HepG2 (cell line): ENCODE results near the gene EZH1. TPM values are rescaled to one million over a fixed set of nuclear protein-coding genes. Genes with fewer than 3 reads are reported as not detected.

Experiments used
- ELF3 ChIP-seq: IDR thresholded peaks from 2 replicates; pipeline ENCODE4 v1.6.1; 2016; ENCODE audit warnings: missing genetic modification reagents, missing compliant biosample characterization
- FIP1L1 ChIP-seq: fragments of 200-400 bp; formaldehyde crosslinking; IDR thresholded peaks from 2 replicates; pipeline ENCODE4 v1.6.1; 2018; ENCODE audit warnings: low read depth, mild to moderate bottlenecking, low read length, moderate library complexity, borderline replicate concordance; ENCODE audit not compliant: insufficient read depth
- FOSL2 ChIP-seq: sonication (generic); formaldehyde crosslinking; IDR thresholded peaks from 2 replicates; pipeline ENCODE4 v1.4.0; 2020; ENCODE audit warnings: missing genetic modification reagents
- FOXP4 ChIP-seq: sonication (generic); formaldehyde crosslinking; IDR thresholded peaks from 2 replicates; pipeline ENCODE4 v1.4.0; 2020; ENCODE audit warnings: missing genetic modification reagents
- HMGA1 ChIP-seq: sonication (generic); formaldehyde crosslinking; conservative IDR thresholded peaks from 2 replicates; pipeline ENCODE4 v1.4.0; 2020; ENCODE audit warnings: missing genetic modification reagents
- HNRNPLL ChIP-seq: fragments of 200-400 bp; formaldehyde crosslinking; IDR thresholded peaks from 2 replicates; pipeline ENCODE4 v1.6.1; 2017; ENCODE audit warnings: mild to moderate bottlenecking, low read depth, low read length; ENCODE audit not compliant: poor library complexity, severe bottlenecking
- KDM5B ChIP-seq: sonication (generic); formaldehyde crosslinking; IDR thresholded peaks from 2 replicates; pipeline ENCODE4 v1.4.0; 2020; ENCODE audit warnings: missing genetic modification reagents, mild to moderate bottlenecking, borderline replicate concordance
- KLF9 ChIP-seq: IDR thresholded peaks from 2 replicates; pipeline ENCODE4 v1.6.1; 2016; ENCODE audit warnings: low read depth
- MAFF ChIP-seq: IDR thresholded peaks from 2 replicates; pipeline ENCODE4 v1.6.1; 2011; ENCODE audit warnings: low read depth, low read length, improper control_type of control experiment
- MEIS1 ChIP-seq: sonication (generic); formaldehyde crosslinking; IDR thresholded peaks from 2 replicates; pipeline ENCODE4 v1.9.0; 2021; ENCODE audit warnings: mild to moderate bottlenecking, missing genetic modification reagents, moderate library complexity, borderline replicate concordance
- NCOA5 ChIP-seq: sonication (generic); formaldehyde crosslinking; IDR thresholded peaks from 2 replicates; pipeline ENCODE4 v1.4.0; 2020; ENCODE audit warnings: missing genetic modification reagents
- NFIC ChIP-seq: IDR thresholded peaks from 2 replicates; pipeline ENCODE4 v1.6.1; 2012; ENCODE audit warnings: mild to moderate bottlenecking, low read length, inconsistent platforms
- NR2F6 ChIP-seq, 2 experiments: IDR thresholded peaks; 2 replicates each; pipeline ENCODE4 v1.6.1; 2016; ENCODE audit warnings: antibody characterized with exemption in 1 of 2, mild to moderate bottlenecking in 1 of 2
- PCBP2 ChIP-seq: fragments of 200-400 bp; formaldehyde crosslinking; optimal IDR thresholded peaks from 2 replicates; pipeline ENCODE3; 2018; ENCODE audit warnings: low read length, low read depth; ENCODE audit not compliant: poor library complexity, severe bottlenecking
- SALL1 ChIP-seq: sonication (generic); formaldehyde crosslinking; IDR thresholded peaks from 2 replicates; pipeline ENCODE4 v1.8.0; 2022; ENCODE audit warnings: mild to moderate bottlenecking, missing genetic modification reagents
- SMC3 ChIP-seq: IDR thresholded peaks from 2 replicates; pipeline ENCODE4 v1.6.1; 2011; ENCODE audit warnings: low read length, improper control_type of control experiment
- TFDP1 ChIP-seq: IDR thresholded peaks from 2 replicates; pipeline ENCODE4 v1.6.1; 2016; ENCODE audit warnings: missing compliant biosample characterization, missing genetic modification reagents, borderline replicate concordance
- TP53 ChIP-seq: sonication (generic); formaldehyde crosslinking; conservative IDR thresholded peaks from 2 replicates; pipeline ENCODE4 v1.4.0; 2020; ENCODE audit warnings: missing genetic modification reagents
- ZFYVE20 ChIP-seq: sonication (generic); formaldehyde crosslinking; IDR thresholded peaks from 2 replicates; pipeline ENCODE4 v1.8.0; 2023; ENCODE audit warnings: low read depth, mild to moderate bottlenecking, moderate library complexity, missing genetic modification reagents, borderline replicate concordance
- ZMAT5 ChIP-seq: sonication (generic); formaldehyde crosslinking; IDR thresholded peaks from 2 replicates; pipeline ENCODE4 v1.5.0; 2020; ENCODE audit warnings: mild to moderate bottlenecking, low read depth, missing genetic modification reagents, borderline replicate concordance
- ZNF329 ChIP-seq: sonication (generic); formaldehyde crosslinking; IDR thresholded peaks from 2 replicates; pipeline ENCODE4 v1.9.0; 2021; ENCODE audit warnings: low read depth, mild to moderate bottlenecking, missing genetic modification reagents
- ZNF570 ChIP-seq: sonication (generic); formaldehyde crosslinking; IDR thresholded peaks from 2 replicates; pipeline ENCODE4 v1.4.0; 2020; ENCODE audit warnings: mild to moderate bottlenecking, missing genetic modification reagents, borderline replicate concordance
- ZNF790 ChIP-seq: sonication (generic); formaldehyde crosslinking; IDR thresholded peaks from 2 replicates; pipeline ENCODE4 v1.8.0; 2022; ENCODE audit warnings: missing genetic modification reagents, mild to moderate bottlenecking, borderline replicate concordance
- polyA plus RNA-seq, 8 experiments: library from polyadenylated mRNA; depleted of rRNA in 3 of 8; stranded (reverse) in 7 of 8; unstranded in 1 of 8; fragments of >200 nt; fragmentation: Illumina TruSeq in 4 of 8; extraction: Trizol in 4 of 8; gene quantifications; 2 replicates each; pipeline versions ENCODE4 v1.2.1 to v1.2.3, GENCODE V29; 2011 to 2016; ENCODE audit warnings: low read depth in 4 of 8, missing spikeins in 1 of 8, mixed read lengths in 1 of 8; ENCODE audit not compliant: insufficient read depth in 1 of 8
- total RNA-seq, 5 experiments: library from RNA; depleted of rRNA; stranded (reverse); fragments of >200 nt; fragmentation: Illumina TruSeq; extraction: Trizol; gene quantifications; 2 replicates each; pipeline ENCODE4 v1.2.3, GENCODE V29; 2016; ENCODE audit warnings: low read depth in 1 of 5
- TF ChIP-seq, protein P1 (sequence below): IDR thresholded peaks from 2 replicates; pipeline ENCODE4 v1.6.1; 2016
- TF ChIP-seq, protein P2 (sequence below): sonication (generic); formaldehyde crosslinking; IDR thresholded peaks from 2 replicates; pipeline ENCODE4 v1.4.0; 2020; ENCODE audit warnings: missing genetic modification reagents

The EZH1 gene
- total and polyA plus RNA-seq, 2 of the 13 experiments (the other 11 are each of a cell fraction or from before 2014, with no cell fraction given): 11.6 to 24.0 TPM

GRCh38 chr17:42773290-42774035 lies 28.6 kb upstream of the EZH1 start, which contains the start of gene VPS25 (continued):
- TF ChIP-seq FIP1L1 (0 out of 2 replicates have a peak, but pooled peaks have one; percentile 42), KDM5B (CRISPR knock-in tag) (peak; percentile 68; the same call in 1 of the 2 replicates), MEIS1 (0 out of 2 replicates have a peak, but pooled peaks have one; percentile 67), FOSL2 (CRISPR knock-in tag) (peak; percentile 73), TP53 (CRISPR knock-in tag) (peak; percentile 82; the same call in 1 of the 2 replicates), ELF3 (CRISPR knock-in tag) (peak; percentile 96), MAFF (no peak), SMC3 (no peak; the same call in 1 of the 2 replicates), ZNF570 (no peak), ZMAT5 (CRISPR knock-in tag) (no peak), KLF9 (CRISPR knock-in tag) (peak; percentile 87), NR2F6 (IDR thresholded peaks at IDR 0.05) (peak; percentile 22; the same call in 1 of the 2 replicates), NR2F6 (CRISPR knock-in tag; IDR thresholded peaks at IDR 0.05) (peak; percentile 59; the same call in 1 of the 2 replicates), ZNF790 (CRISPR knock-in tag) (no peak), FOXP4 (CRISPR knock-in tag) (peak; percentile 78), NFIC (peak; percentile 38; the same call in 1 of the 2 replicates), HMGA1 (CRISPR knock-in tag) (no peak), ZFYVE20 (CRISPR knock-in tag) (no peak), TFDP1 (peak; percentile 63; the same call in 1 of the 2 replicates), SALL1 (CRISPR knock-in tag) (peak; percentile 91), ZNF329 (CRISPR knock-in tag) (no peak), PCBP2 (no peak), HNRNPLL (no peak), NCOA5 (CRISPR knock-in tag) (no peak)
- TF ChIP-seq, protein P1, sequence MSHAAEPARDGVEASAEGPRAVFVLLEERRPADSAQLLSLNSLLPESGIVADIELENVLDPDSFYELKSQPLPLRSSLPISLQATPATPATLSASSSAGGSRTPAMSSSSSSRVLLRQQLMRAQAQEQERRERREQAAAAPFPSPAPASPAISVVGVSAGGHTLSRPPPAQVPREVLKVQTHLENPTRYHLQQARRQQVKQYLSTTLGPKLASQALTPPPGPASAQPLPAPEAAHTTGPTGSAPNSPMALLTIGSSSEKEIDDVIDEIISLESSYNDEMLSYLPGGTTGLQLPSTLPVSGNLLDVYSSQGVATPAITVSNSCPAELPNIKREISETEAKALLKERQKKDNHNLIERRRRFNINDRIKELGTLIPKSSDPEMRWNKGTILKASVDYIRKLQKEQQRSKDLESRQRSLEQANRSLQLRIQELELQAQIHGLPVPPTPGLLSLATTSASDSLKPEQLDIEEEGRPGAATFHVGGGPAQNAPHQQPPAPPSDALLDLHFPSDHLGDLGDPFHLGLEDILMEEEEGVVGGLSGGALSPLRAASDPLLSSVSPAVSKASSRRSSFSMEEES (CRISPR knock-in tag): peak; percentile 76; the same call in 1 of the 2 replicates
- TF ChIP-seq, protein P2, sequence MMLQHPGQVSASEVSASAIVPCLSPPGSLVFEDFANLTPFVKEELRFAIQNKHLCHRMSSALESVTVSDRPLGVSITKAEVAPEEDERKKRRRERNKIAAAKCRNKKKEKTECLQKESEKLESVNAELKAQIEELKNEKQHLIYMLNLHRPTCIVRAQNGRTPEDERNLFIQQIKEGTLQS (CRISPR knock-in tag): peak; percentile 68; the same call in 1 of the 2 replicates
